GM12873 (cell line): Measurements from ENCODE around the gene ABHD12B.

ENCODE experiments used
- CTCF ChIP-seq: IDR thresholded peaks from 2 replicates; pipeline ENCODE4 v1.5.1; 2012; ENCODE audit warnings: low read depth, mild to moderate bottlenecking, moderate library complexity, low read length, control low read depth; ENCODE audit not compliant: insufficient read depth; ENCODE audit errors: missing control alignments

Gene ABHD12B

GRCh38 chr14:50924843-50925242, 53.0 kb downstream of the ABHD12B start:
- no peak for TF ChIP-seq CTCF

- no peak for TF ChIP-seq CTCF
Measured at GRCh38 chr14:50926851-50927386, 55.1 kb downstream of the ABHD12B start.

DNA sequence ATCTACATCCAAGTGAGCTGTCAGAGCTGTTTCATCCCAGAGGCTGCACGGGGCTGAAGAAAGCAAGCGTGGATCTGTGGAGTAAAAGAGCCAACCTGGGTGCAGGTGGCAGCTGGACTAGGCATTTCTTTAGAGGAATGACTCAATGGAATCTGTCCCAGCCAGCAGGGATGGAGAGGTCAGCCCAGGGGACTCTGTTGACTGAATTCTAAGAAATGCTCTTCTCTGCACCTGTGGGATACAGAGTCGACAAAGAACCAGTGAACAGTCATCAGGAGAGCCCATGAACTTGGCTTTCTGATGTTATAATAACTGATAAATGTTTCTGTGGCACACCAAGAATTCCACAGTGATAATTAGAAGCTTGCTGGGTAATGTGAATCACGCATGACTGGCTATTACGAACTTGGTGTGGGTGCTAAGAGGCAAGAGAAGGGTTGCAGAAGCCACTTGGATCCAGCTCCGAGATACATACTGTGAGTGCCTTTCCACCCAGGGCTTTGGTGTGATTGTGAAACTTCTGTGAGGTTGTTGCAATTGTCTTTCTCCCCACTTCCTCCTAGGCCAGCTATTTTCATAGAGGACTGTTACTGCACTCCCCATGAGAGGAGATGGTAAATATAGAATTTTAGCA, 56.3 kb downstream of the ABHD12B start:
- no peak for TF ChIP-seq CTCF

- no peak for TF ChIP-seq CTCF
Measured at GRCh38 chr14:50929506-50929905, 57.7 kb downstream of the ABHD12B start.

- TF ChIP-seq CTCF = no peak
Measured at GRCh38 chr14:50931559-50931958, 59.7 kb downstream of the ABHD12B start.

DNA sequence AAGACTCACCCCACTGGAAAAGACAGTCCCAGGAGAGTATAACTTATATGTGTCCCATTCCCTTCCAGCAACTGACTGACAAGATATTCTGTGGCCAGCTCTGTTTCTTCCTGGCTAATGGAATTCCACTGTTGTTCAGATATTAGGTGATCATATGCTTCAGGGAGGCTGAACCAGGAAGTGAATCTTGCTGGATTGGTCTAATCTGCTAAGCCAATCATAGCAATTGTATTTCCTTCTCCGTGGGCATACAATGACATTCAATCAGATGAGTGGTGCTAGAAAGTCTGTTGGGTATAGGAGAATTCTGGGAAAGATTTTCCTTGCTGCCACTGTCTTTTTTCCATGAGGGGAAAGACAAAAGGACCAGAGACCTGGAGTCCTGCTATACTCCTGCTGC, 60.3 kb downstream of the ABHD12B start:
- no peak for TF ChIP-seq CTCF

GRCh38 chr14:50932592-50933495, 61.0 kb downstream of the ABHD12B start:
- no peak for TF ChIP-seq CTCF
